HCT116 (cell line): Measurements from ENCODE around the gene RCSD1. TPM values are rescaled to one million over a fixed set of nuclear protein-coding genes. Genes with fewer than 3 reads are reported as not detected.

Source experiments
- ATAC-seq: fragments of 200-7000 bp; cut with Tn5 transposase; 2 replicates; pipeline ENCODE4 v1.9.1; 2020; ENCODE audit warnings: mild to moderate bottlenecking, moderate library complexity
- BruUV-seq: library from RNA; stranded (reverse); fragments of 400-500 nt; replicated peaks from 2 replicates; lab custom pipeline; 2021; lab: Mats Ljungman, UMichigan
- CTCF ChIA-PET: fragments of 300-600 bp; sonication (Branson Sonifier 250); formaldehyde crosslinking; loops from one replicate; lab custom pipeline; 2021; ENCODE audit warnings: antibody characterized with exemption; lab: Charles Lee
- POLR2A ChIA-PET: fragments of 300-600, 350-600 bp; sonication (Branson Sonifier 250); formaldehyde crosslinking; loops from one replicate; lab custom pipeline; 2021; ENCODE audit warnings: antibody characterized with exemption; lab: Charles Lee
- RAD21 ChIA-PET, 2 experiments: fragments of 300-600 bp; sonication (Branson Sonifier 250); formaldehyde crosslinking; loops; one replicate each; lab custom pipeline; 2023; ENCODE audit warnings: low total read pairs in 2 of 2; ENCODE audit not compliant: uncharacterized antibody in 2 of 2, unreplicated experiment in 2 of 2, low non-redundant PET in 1 of 2; lab: Charles Lee
- DNase-seq: peaks from one replicate; pipeline ENCODE4 v3.0.0-alpha.2; 2010; ENCODE audit warnings: low read depth, low spot score
- H2AFZ ChIP-seq: fragments of 200-600 bp; shearing (Covaris generic), sonication (generic); 2 replicates; pipeline ENCODE4 v1.6.1; 2017; ENCODE audit warnings: low read depth, mixed run types, mixed read lengths, antibody characterized with exemption, low read length; ENCODE audit not compliant: poor library complexity, severe bottlenecking
- H3K27ac ChIP-seq: 2 replicates; pipeline ENCODE4 v1.5.1; 2012; ENCODE audit warnings: low read depth, low read length
- H3K27me3 ChIP-seq: fragments of 200-600 bp; sonication (generic); 2 replicates; pipeline ENCODE4 v1.6.1; 2016; ENCODE audit warnings: mixed run types, low read length, mixed read lengths; ENCODE audit not compliant: insufficient read depth
- H3K36me3 ChIP-seq, 2 experiments: fragments of 200-500 bp in 1 of 2; fragments of 200-600 bp in 1 of 2; sonication (Bioruptor generic) in 1 of 2; sonication (generic) in 1 of 2; 2 replicates each; pipeline versions ENCODE4 v1.5.1 to v1.6.1; 2014 to 2016; ENCODE audit warnings: low read length in 2 of 2, inconsistent platforms in 1 of 2, mixed read lengths in 1 of 2, mixed run types in 1 of 2; ENCODE audit not compliant: insufficient read depth in 2 of 2, control insufficient read depth in 1 of 2
- H3K4me1 ChIP-seq, 2 experiments: fragments of 200-600 bp in 1 of 2; sonication (generic) in 1 of 2; 2 replicates each; pipeline versions ENCODE4 v1.5.1 to v1.6.1; 2012 to 2017; ENCODE audit warnings: low read length in 2 of 2, inconsistent platforms in 1 of 2, mild to moderate bottlenecking in 1 of 2, mixed read lengths in 1 of 2, mixed run types in 1 of 2, moderate library complexity in 1 of 2; ENCODE audit not compliant: insufficient read depth in 2 of 2, control insufficient read depth in 1 of 2
- H3K4me2 ChIP-seq: fragments of 200-600 bp; sonication (generic); 2 replicates; pipeline ENCODE4 v1.6.1; 2017; ENCODE audit warnings: mixed run types, low read length, mixed read lengths
- H3K4me3 ChIP-seq, 2 experiments: fragments of 200-600 bp in 1 of 2; sonication (generic) in 1 of 2; replicated peaks in 1 of 2; 2 replicates each; pipeline ENCODE4 v1.5.1; 2011 to 2016; ENCODE audit warnings: low read length in 2 of 2, control low read depth in 1 of 2, low read depth in 1 of 2, mild to moderate bottlenecking in 1 of 2, mixed read lengths in 1 of 2, mixed run types in 1 of 2
- H3K79me2 ChIP-seq: fragments of 200-600 bp; sonication (generic); 2 replicates; pipeline ENCODE4 v1.6.1; 2017; ENCODE audit warnings: mild to moderate bottlenecking, mixed run types, low read length, moderate library complexity, mixed read lengths; ENCODE audit not compliant: insufficient read depth
- H3K9ac ChIP-seq: fragments of 200-600 bp; sonication (generic); 2 replicates; pipeline ENCODE4 v1.6.1; 2016; ENCODE audit warnings: low read length, mixed read lengths
- H3K9me2 ChIP-seq: fragments of 200-600 bp; sonication (generic), shearing (Covaris generic); 2 replicates; pipeline ENCODE4 v1.6.1; 2017; ENCODE audit warnings: mixed run types, mild to moderate bottlenecking, moderate library complexity; ENCODE audit not compliant: insufficient read depth
- H3K9me3 ChIP-seq, 2 experiments: fragments of 200-500 bp in 1 of 2; fragments of 200-600 bp in 1 of 2; sonication (Bioruptor generic) in 1 of 2; sonication (generic) in 1 of 2; 2 replicates each; pipeline ENCODE4 v1.6.1; 2014 to 2017; ENCODE audit warnings: low read length in 2 of 2, mixed read lengths in 2 of 2, inconsistent platforms in 1 of 2, low read depth in 1 of 2, mild to moderate bottlenecking in 1 of 2, mixed run types in 1 of 2, moderate library complexity in 1 of 2; ENCODE audit not compliant: control insufficient read depth in 1 of 2, insufficient read depth in 1 of 2
- H4K20me1 ChIP-seq: fragments of 200-600 bp; sonication (generic), shearing (Covaris generic); 2 replicates; pipeline ENCODE4 v1.6.1; 2017; ENCODE audit warnings: mixed run types, mild to moderate bottlenecking, moderate library complexity; ENCODE audit not compliant: insufficient read depth
- CBX3 ChIP-seq: IDR thresholded peaks from 2 replicates; pipeline ENCODE4 v1.6.1; 2012; ENCODE audit warnings: low read depth
- EGR1 ChIP-seq: IDR thresholded peaks from 2 replicates; pipeline ENCODE4 v1.6.1; 2012; ENCODE audit warnings: low read depth
- ELF1 ChIP-seq: IDR thresholded peaks from 2 replicates; pipeline ENCODE4 v1.6.1; 2012; ENCODE audit warnings: low read depth, borderline replicate concordance
- EZH2 ChIP-seq: fragments of 200-600 bp; sonication (generic); IDR thresholded peaks from 2 replicates; pipeline ENCODE4 v1.6.1; 2017; ENCODE audit warnings: antibody characterized with exemption, mixed run types
- EZH2phosphoT487 ChIP-seq: fragments of 200-600 bp; IDR thresholded peaks from 2 replicates; pipeline ENCODE4 v1.6.1; 2018; ENCODE audit warnings: antibody characterized with exemption, borderline replicate concordance
- FOSL1 ChIP-seq: IDR thresholded peaks from 2 replicates; pipeline ENCODE4 v1.6.1; 2012; ENCODE audit warnings: low read depth
- MAX ChIP-seq: IDR thresholded peaks from 2 replicates; pipeline ENCODE4 v1.6.1; 2012
- POLR2A ChIP-seq: IDR thresholded peaks from 2 replicates; pipeline ENCODE4 v1.7.0; 2011; ENCODE audit warnings: borderline replicate concordance; ENCODE audit not compliant: insufficient read depth, insufficient read length; ENCODE audit errors: extremely low read depth
- REST ChIP-seq: IDR thresholded peaks from 2 replicates; pipeline ENCODE4 v1.6.1; 2012; ENCODE audit warnings: low read depth
- SIN3A ChIP-seq: IDR thresholded peaks from 2 replicates; pipeline ENCODE4 v1.6.1; 2012; ENCODE audit warnings: low read depth
- ZFX ChIP-seq: fragments of 450-650 bp; IDR thresholded peaks from 2 replicates; pipeline ENCODE4 v1.6.1; 2017
- ZNF274 ChIP-seq: fragments of 200-500 bp; sonication (Bioruptor generic); IDR thresholded peaks from 2 replicates; pipeline ENCODE4 v1.6.1; 2014; ENCODE audit warnings: mild to moderate bottlenecking, low read depth, low read length, inconsistent platforms
- intact Hi-C: fragments of 100-400 bp; cut with micrococcal nuclease; formaldehyde crosslinking; loops from 2 replicates; pipeline ENCODE4 v1.10.0; 2022
- total RNA-seq: library from RNA; stranded (reverse); gene quantifications from one replicate; pipeline ENCODE4 v1.2.1, GENCODE V29; 2021; ENCODE audit not compliant: unreplicated experiment

RCSD1 gene
- total RNA-seq, 1 experiment from 2014 or later: 0.15 TPM

- POLR2A ChIA-PET: no interaction called here
- no peak for ATAC-seq
Observed at GRCh38 chr1:167648978-167649744, 19.1 kb downstream of the RCSD1 start.

More at GRCh38 chr1:167648978-167649744, 19.1 kb downstream of the RCSD1 start:
- Histone ChIP-seq H4K20me1 (no peaks in the 10 kb centered on the region), H3K79me2 (no peaks in the 10 kb centered on the region), H3K9me3 (no peaks in the 10 kb centered on the region), H3K9me2 (no peaks in the 10 kb centered on the region), H3K36me3 (no peaks in the 10 kb centered on the region), H2AFZ (no peak overlapping the region), H3K9ac (no peak overlapping the region), H3K27me3 (0 out of 2 replicates have a peak, but pooled peaks cover 4% of the 10 kb centered on the region), H3K4me2 (no peak overlapping the region), H3K4me1 (no peaks in the 10 kb centered on the region), H3K27ac (no peak overlapping the region), H3K4me3 (no peak overlapping the region)
- ChIA-PET CTCF (no interaction called here), RAD21 (no interaction called here)
- DNase-seq: no peak
- no TSS peak for BruUV-seq
- TF ChIP-seq EGR1 (no peak), FOSL1 (no peak), ZFX (no peak), ELF1 (no peak), EZH2 (no peak), REST (no peak), ZNF274 (no peak), CBX3 (no peak), POLR2A (no peak), MAX (no peak), SIN3A (no peak), EZH2phosphoT487 (no peak)
- intact Hi-C loops: no loop called here
